A673 (cell line): ENCODE data around the gene PTHLH. TPM values are rescaled to one million over a fixed set of nuclear protein-coding genes. Genes with fewer than 3 reads are reported as not detected.

Experiments
- BruUV-seq: library from RNA; stranded (reverse); fragments of 400-500 nt; replicated peaks from 2 replicates; lab custom pipeline; 2021; lab: Mats Ljungman, UMichigan
- CTCF ChIA-PET: fragments of 300-600 bp; sonication (Branson Sonifier 250); formaldehyde crosslinking; loops from one replicate; lab custom pipeline; 2022; ENCODE audit warnings: antibody characterized with exemption; lab: Charles Lee
- POLR2A ChIA-PET: fragments of 300-600 bp; sonication (Branson Sonifier 250); formaldehyde crosslinking; loops from one replicate; lab custom pipeline; 2022; ENCODE audit warnings: antibody characterized with exemption; ENCODE audit not compliant: low non-redundant PET; lab: Charles Lee
- DNase-seq: peaks from one replicate; pipeline ENCODE4 v3.0.0-alpha.2; 2015; ENCODE audit warnings: low spot score
- H3K27ac ChIP-seq: fragments of 200-600 bp; sonication (generic); 2 replicates; pipeline ENCODE4 v1.5.1; 2016; ENCODE audit warnings: mixed run types, low read depth, mild to moderate bottlenecking, mixed read lengths, antibody characterized with exemption, low read length; ENCODE audit not compliant: poor library complexity, severe bottlenecking
- H3K27me3 ChIP-seq: fragments of 200-600 bp; sonication (generic); replicated peaks from 2 replicates; pipeline ENCODE4 v1.6.1; 2017; ENCODE audit warnings: mixed run types, low read depth, mild to moderate bottlenecking, mixed read lengths, antibody characterized with exemption, low read length; ENCODE audit not compliant: insufficient read depth, poor library complexity
- H3K36me3 ChIP-seq: fragments of 200-600 bp; sonication (generic); 2 replicates; pipeline ENCODE4 v1.6.1; 2016; ENCODE audit warnings: mixed run types, mild to moderate bottlenecking, mixed read lengths, antibody characterized with exemption, low read length; ENCODE audit not compliant: insufficient read depth, poor library complexity, severe bottlenecking
- H3K4me1 ChIP-seq: fragments of 200-600 bp; sonication (generic); 2 replicates; pipeline ENCODE4 v1.6.1; 2017; ENCODE audit warnings: mixed run types, mild to moderate bottlenecking, mixed read lengths, antibody characterized with exemption, low read length; ENCODE audit not compliant: insufficient read depth, poor library complexity, severe bottlenecking
- H3K4me3 ChIP-seq: fragments of 200-600 bp; sonication (generic); 2 replicates; pipeline ENCODE4 v1.5.1; 2016; ENCODE audit warnings: low read depth, mixed run types, mild to moderate bottlenecking, mixed read lengths, low read length; ENCODE audit not compliant: poor library complexity, severe bottlenecking
- H3K9me3 ChIP-seq: fragments of 200-600 bp; sonication (generic); 2 replicates; pipeline ENCODE4 v1.6.1; 2016; ENCODE audit warnings: mixed run types, low read depth, mild to moderate bottlenecking, mixed read lengths, antibody characterized with exemption, low read length; ENCODE audit not compliant: poor library complexity, severe bottlenecking
- EZH2 ChIP-seq: fragments of 200-600 bp; sonication (generic); IDR thresholded peaks from 2 replicates; pipeline ENCODE4 v1.6.1; 2017; ENCODE audit warnings: borderline replicate concordance, low read depth, mild to moderate bottlenecking, mixed read lengths, antibody characterized with exemption, low read length; ENCODE audit not compliant: poor library complexity, severe bottlenecking
- intact Hi-C: fragments of 100-400 bp; cut with micrococcal nuclease; formaldehyde crosslinking; loops from one replicate; pipeline ENCODE4 v1.10.0; 2022; ENCODE audit not compliant: unreplicated experiment
- total RNA-seq: library from RNA; stranded (reverse); gene quantifications from 2 replicates; pipeline ENCODE4 v1.2.3, GENCODE V29; 2021
- TF ChIP-seq, protein P1 (sequence below): fragments of 300-800, 200-600 bp; sonication (generic); conservative IDR thresholded peaks from 2 replicates; pipeline ENCODE4 v1.5.1; 2017; ENCODE audit warnings: low read depth, mild to moderate bottlenecking, antibody characterized with exemption, low read length, moderate library complexity, mixed read lengths

The PTHLH gene
- total RNA-seq, 1 experiment from 2014 or later, result 2.4 TPM

DNA sequence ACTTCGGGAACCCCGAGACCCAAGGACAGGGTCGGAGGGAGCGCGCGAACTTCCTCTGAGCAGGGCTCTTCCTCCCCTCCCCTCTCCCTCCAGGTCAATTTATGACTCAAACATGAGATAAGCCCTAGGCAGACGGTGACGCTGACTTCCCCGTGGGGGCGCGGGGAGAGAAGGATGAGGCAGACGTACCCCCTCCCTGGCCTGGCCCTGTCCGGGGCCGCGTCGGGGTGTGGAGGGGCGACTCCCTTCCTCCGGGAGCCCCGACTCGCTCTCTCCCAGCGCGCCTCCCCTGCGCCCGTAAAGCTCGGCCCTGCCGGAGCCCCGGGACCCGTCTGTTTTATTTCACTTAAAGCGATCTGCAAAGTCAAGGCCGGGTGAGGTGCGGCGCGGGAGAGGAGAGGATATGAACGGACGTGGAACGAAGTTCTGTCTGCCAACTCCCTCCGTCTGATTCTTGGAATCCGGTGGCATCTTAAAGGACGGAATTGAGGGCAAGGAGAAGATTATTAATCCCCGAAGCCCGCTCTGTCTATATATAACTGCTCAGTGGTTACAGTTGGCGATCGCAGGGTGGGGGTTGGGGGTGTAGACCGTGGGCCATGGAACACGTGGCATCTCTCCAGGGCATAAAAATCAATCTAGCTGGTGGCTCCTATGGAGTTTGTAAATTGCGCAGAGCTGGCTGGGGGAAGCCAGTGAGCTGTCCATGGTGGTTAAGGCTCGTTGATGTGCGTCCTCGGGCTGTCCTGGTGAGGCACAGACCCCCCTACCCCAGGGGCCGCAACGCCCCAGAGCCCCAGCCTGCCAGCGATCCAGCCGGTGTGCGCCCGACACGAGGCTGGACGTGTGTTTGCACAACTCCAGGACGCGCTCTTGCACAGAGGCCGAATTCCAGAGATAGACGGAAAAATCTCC is 2.9 kb upstream of the PTHLH start:
- Histone ChIP-seq H3K27ac (no peak overlapping the region), H3K9me3 (no peaks in the 10 kb centered on the region), H3K4me3 (peak overlapping the region; percentile 36), H3K4me1 (peaks cover 5% of the 10 kb centered on the region), H3K27me3 (peaks cover 38% of the 10 kb centered on the region), H3K36me3 (no peaks in the 10 kb centered on the region)
- TF ChIP-seq, protein P1, sequence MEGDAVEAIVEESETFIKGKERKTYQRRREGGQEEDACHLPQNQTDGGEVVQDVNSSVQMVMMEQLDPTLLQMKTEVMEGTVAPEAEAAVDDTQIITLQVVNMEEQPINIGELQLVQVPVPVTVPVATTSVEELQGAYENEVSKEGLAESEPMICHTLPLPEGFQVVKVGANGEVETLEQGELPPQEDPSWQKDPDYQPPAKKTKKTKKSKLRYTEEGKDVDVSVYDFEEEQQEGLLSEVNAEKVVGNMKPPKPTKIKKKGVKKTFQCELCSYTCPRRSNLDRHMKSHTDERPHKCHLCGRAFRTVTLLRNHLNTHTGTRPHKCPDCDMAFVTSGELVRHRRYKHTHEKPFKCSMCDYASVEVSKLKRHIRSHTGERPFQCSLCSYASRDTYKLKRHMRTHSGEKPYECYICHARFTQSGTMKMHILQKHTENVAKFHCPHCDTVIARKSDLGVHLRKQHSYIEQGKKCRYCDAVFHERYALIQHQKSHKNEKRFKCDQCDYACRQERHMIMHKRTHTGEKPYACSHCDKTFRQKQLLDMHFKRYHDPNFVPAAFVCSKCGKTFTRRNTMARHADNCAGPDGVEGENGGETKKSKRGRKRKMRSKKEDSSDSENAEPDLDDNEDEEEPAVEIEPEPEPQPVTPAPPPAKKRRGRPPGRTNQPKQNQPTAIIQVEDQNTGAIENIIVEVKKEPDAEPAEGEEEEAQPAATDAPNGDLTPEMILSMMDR, result no peak
- TF ChIP-seq EZH2, result no peak
- BruUV-seq, result no TSS peak
- intact Hi-C loops, result no loop called here
- DNase-seq, result peak; percentile 43
- CTCF ChIA-PET, result no interaction called here
- POLR2A ChIA-PET, result no interaction called here

DNA sequence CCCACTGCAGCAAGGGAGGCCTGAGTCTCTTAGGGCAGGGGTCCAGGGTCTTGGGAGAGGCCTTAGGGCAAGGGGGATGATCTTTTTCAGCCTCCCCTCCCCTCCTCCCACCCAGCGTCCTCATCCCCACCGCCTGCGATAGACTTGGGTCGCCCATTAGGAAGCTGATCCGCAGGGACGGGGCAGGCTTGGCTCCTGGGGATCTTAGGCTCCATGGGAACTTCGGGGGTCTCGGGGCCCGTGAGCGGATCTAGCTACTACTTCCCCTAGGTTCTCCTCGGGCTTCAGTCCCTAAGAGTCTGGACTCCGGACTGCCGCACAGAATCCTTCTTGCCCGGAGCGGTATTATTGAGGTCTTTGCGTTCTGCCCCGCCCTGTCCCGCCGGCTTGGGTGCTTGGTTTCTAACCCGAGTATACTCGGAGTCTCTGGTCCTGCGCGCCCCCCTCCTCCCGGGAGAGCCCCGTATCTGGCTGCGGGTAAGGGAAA is 2.2 kb upstream of the PTHLH start:
- H3K27ac ChIP-seq, result no peak overlapping the region
- H3K27me3 ChIP-seq, result peaks cover 38% of the 10 kb centered on the region
- POLR2A ChIA-PET, result no interaction called here
- CTCF ChIA-PET, result no interaction called here
- no peaks in the 10 kb centered on the region for H3K36me3 ChIP-seq
- intact Hi-C loops, result no loop called here
- TF ChIP-seq, protein P1, result no peak
- TF ChIP-seq EZH2, result no peak
- H3K9me3 ChIP-seq, result no peaks in the 10 kb centered on the region
- DNase-seq, result no peak
- BruUV-seq, result no TSS peak
- H3K4me3 ChIP-seq, result peak overlapping the region; percentile 36
- peaks cover 5% of the 10 kb centered on the region for H3K4me1 ChIP-seq

DNA sequence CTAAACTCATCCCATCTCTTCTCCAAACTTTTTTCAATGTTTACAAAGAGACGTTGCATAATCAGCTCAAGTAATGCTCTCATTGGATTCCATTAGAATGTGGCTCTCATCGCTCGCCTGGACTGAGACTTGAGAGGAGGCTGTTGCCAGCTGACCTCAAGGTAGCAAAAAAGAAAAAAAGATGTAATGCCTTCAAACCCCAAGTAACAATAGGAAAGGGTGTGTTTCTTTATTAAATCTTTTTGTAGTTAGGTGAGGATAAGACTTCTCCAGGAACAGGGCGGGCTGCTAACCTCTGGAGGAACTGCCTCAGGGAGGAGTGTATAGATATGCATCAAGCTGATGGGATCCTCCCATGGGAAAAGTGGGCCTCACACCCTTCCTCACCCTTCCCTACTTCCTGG is 956 bp upstream of the PTHLH start:
- Histone ChIP-seq H3K4me3 (no peak overlapping the region), H3K27me3 (peaks cover 38% of the 10 kb centered on the region), H3K36me3 (no peaks in the 10 kb centered on the region), H3K27ac (no peak overlapping the region), H3K9me3 (no peaks in the 10 kb centered on the region), H3K4me1 (peaks cover 13% of the 10 kb centered on the region)
- intact Hi-C loops, result no loop called here
- no peak for DNase-seq
- POLR2A ChIA-PET, result no interaction called here
- CTCF ChIA-PET, result no interaction called here
- TF ChIP-seq, protein P1, result no peak
- TF ChIP-seq EZH2, result no peak
- BruUV-seq, result no TSS peak
